ENCODE measurements around the gene TMEM178A.

DNA sequence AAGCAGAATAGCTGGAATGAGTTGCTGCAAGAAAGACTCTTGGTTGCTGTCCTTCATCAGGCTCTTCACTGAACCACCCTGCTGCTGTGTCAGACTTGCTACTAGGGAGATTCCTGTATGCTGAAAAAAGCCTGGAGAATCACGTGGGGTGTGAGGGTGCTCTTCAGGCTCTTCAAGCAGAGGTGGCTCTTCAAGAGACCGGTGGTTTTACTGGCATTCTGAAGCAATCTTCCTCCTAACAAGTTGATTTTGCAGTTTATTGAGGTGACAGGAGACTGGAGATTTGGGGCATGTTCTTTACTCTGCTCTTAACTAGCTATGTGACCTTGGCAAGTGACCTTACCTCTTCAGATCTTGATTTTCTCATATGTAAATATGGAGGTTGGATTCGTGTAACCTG is 14.1 kb downstream of the TMEM178A start:
- TF ChIP-seq, protein P1, sequence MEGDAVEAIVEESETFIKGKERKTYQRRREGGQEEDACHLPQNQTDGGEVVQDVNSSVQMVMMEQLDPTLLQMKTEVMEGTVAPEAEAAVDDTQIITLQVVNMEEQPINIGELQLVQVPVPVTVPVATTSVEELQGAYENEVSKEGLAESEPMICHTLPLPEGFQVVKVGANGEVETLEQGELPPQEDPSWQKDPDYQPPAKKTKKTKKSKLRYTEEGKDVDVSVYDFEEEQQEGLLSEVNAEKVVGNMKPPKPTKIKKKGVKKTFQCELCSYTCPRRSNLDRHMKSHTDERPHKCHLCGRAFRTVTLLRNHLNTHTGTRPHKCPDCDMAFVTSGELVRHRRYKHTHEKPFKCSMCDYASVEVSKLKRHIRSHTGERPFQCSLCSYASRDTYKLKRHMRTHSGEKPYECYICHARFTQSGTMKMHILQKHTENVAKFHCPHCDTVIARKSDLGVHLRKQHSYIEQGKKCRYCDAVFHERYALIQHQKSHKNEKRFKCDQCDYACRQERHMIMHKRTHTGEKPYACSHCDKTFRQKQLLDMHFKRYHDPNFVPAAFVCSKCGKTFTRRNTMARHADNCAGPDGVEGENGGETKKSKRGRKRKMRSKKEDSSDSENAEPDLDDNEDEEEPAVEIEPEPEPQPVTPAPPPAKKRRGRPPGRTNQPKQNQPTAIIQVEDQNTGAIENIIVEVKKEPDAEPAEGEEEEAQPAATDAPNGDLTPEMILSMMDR (IDR thresholded peaks at IDR 0.05): no peak
- TF ChIP-seq POLR2A (IDR thresholded peaks at IDR 0.05): no peak
